GM12878 (cell line): Measurements from ENCODE around the gene ENAH. TPM values are rescaled to one million over a fixed set of nuclear protein-coding genes. Genes with fewer than 3 reads are reported as not detected.

Experiments
- ATAC-seq: fragments of 200-7000 bp; cut with Tn5 transposase; 3 replicates; pipeline ENCODE4 v1.9.1; 2020; ENCODE audit warnings: mild to moderate bottlenecking, moderate library complexity
- BruUV-seq: library from RNA; stranded (reverse); fragments of 400-500 nt; replicated peaks from 2 replicates; lab custom pipeline; 2021; lab: Mats Ljungman, UMichigan
- CTCF ChIA-PET: fragments of 300-600 bp; sonication (Branson Sonifier 250); formaldehyde crosslinking; extraction: SDS; loops from one replicate; lab custom pipeline; 2021; ENCODE audit warnings: inconsistent platforms; lab: Yijun Ruan, JAX
- POLR2A ChIA-PET: fragments of 350-600 bp; formaldehyde crosslinking; extraction: SDS; loops from one replicate; lab custom pipeline; 2021; ENCODE audit warnings: inconsistent platforms; lab: Charles Lee
- RAD21 ChIA-PET: fragments of 300-600 bp; sonication (Branson Sonifier 250); formaldehyde crosslinking; loops from one replicate; lab custom pipeline; 2023; ENCODE audit warnings: antibody characterized with exemption; ENCODE audit not compliant: unreplicated experiment; lab: Charles Lee
- SMC1A ChIA-PET: fragments of 300-600 bp; sonication (Branson Sonifier 250); formaldehyde crosslinking; loops from one replicate; lab custom pipeline; 2023; ENCODE audit not compliant: unreplicated experiment, uncharacterized antibody; lab: Charles Lee
- DNase-seq: peaks from one replicate; pipeline ENCODE4 v3.0.0-alpha.2; 2011; ENCODE audit warnings: low read depth, low spot score
- FAIRE-seq: peaks from 3 replicates; lab custom pipeline; 2011; peaks lifted over from hg19 to GRCh38; lab: Jason Lieb, UNC
- H2AFZ ChIP-seq: 2 replicates; pipeline ENCODE4 v1.6.0; 2011; ENCODE audit warnings: low read depth, low read length, control low read depth; ENCODE audit not compliant: control insufficient read depth
- H3K27ac ChIP-seq: 2 replicates; pipeline ENCODE4 v1.5.1; 2011; ENCODE audit warnings: control low read depth; ENCODE audit not compliant: control insufficient read depth, insufficient read depth
- H3K27me3 ChIP-seq, 2 experiments: replicated peaks in 1 of 2; 2 replicates each; pipeline versions ENCODE4 v1.6.0 to v1.6.1; 2011; ENCODE audit warnings: low read length in 1 of 2; ENCODE audit not compliant: control insufficient read depth in 2 of 2, insufficient read depth in 2 of 2
- H3K36me3 ChIP-seq, 2 experiments: 2 replicates each; pipeline ENCODE4 v1.5.1; 2011; ENCODE audit warnings: low read length in 1 of 2; ENCODE audit not compliant: control insufficient read depth in 2 of 2, insufficient read depth in 2 of 2
- H3K4me1 ChIP-seq: 2 replicates; pipeline ENCODE4 v1.6.1; 2011; ENCODE audit warnings: mild to moderate bottlenecking, low read length, moderate library complexity, mixed read lengths; ENCODE audit not compliant: control insufficient read depth, insufficient read depth
- H3K4me2 ChIP-seq: 2 replicates; pipeline ENCODE4 v1.6.0; 2011; ENCODE audit warnings: control low read depth; ENCODE audit not compliant: control insufficient read depth, insufficient read depth
- H3K4me3 ChIP-seq: fragments of 200-600 bp; sonication (generic); 2 replicates; pipeline ENCODE4 v1.5.1; 2016
- H3K79me2 ChIP-seq: 2 replicates; pipeline ENCODE4 v1.6.0; 2011; ENCODE audit warnings: low read length; ENCODE audit not compliant: control insufficient read depth, insufficient read depth
- H3K9ac ChIP-seq: 2 replicates; pipeline ENCODE4 v1.8.0; 2011; ENCODE audit warnings: low read length, control low read depth, mixed read lengths; ENCODE audit not compliant: control insufficient read depth, insufficient read depth
- H3K9me3 ChIP-seq: replicated peaks from 3 replicates; pipeline ENCODE4 v1.5.1; 2011; ENCODE audit warnings: mild to moderate bottlenecking, low read length; ENCODE audit not compliant: control insufficient read depth, insufficient read depth
- H4K20me1 ChIP-seq: 2 replicates; pipeline ENCODE4 v1.6.0; 2011; ENCODE audit not compliant: control insufficient read depth, insufficient read depth
- ASH2L ChIP-seq: fragments of 300-600, 200-600 bp; sonication (generic); IDR thresholded peaks from 2 replicates; pipeline ENCODE4 v1.6.1; 2017; ENCODE audit warnings: low read depth, mild to moderate bottlenecking, borderline replicate concordance
- EZH2 ChIP-seq: IDR thresholded peaks from 2 replicates; pipeline ENCODE4 v1.6.1; 2012; ENCODE audit warnings: low read depth, mild to moderate bottlenecking, control low read depth, inconsistent platforms, low read length, borderline replicate concordance; ENCODE audit not compliant: control insufficient read depth
- IRF4 ChIP-seq: IDR thresholded peaks from 2 replicates; pipeline ENCODE4 v1.6.1; 2011; ENCODE audit warnings: low read depth, low read length
- ZNF384 ChIP-seq: IDR thresholded peaks from 2 replicates; pipeline ENCODE4 v1.6.1; 2012; ENCODE audit warnings: low read depth, mild to moderate bottlenecking, low read length, improper control_type of control experiment, borderline replicate concordance
- WGBS: methylation state at CpG from one replicate; pipeline ENCODE4 v1.1.6; 2016; ENCODE audit warnings: low lambda C conversion rate; ENCODE audit not compliant: insufficient replicate concordance, insufficient coverage; ENCODE audit errors: missing lambda C conversion rate; 5-methylcytosine and 5-hydroxymethylcytosine counted together
- in situ Hi-C: fragments of 300-500 bp; cut with MboI; formaldehyde crosslinking; loops from 9 replicates; pipeline ENCODE4 v1.14.3; 2018; ENCODE audit warnings: mixed read lengths
- intact Hi-C: fragments of 100-400 bp; cut with micrococcal nuclease; formaldehyde crosslinking; loops from one replicate; pipeline ENCODE4 v1.14.2; 2022; ENCODE audit not compliant: unreplicated experiment
- polyA plus RNA-seq, 11 experiments: library from polyadenylated mRNA; depleted of rRNA in 4 of 11; unstranded in 6 of 11; stranded (reverse) in 5 of 11; fragments of >200 nt; fragmentation: Nextera tagmentation in 4 of 11; fragmentation: Illumina TruSeq in 1 of 11; extraction: Ambion mirVana in 4 of 11; extraction: Trizol in 1 of 11; gene quantifications; 1 replicate in 1 of 11; 2 replicates in 10 of 11; pipeline versions ENCODE4 v1.2.1 to v1.2.3, GENCODE V29; 2011 to 2016; ENCODE audit warnings: inconsistent platforms in 2 of 11, missing spikeins in 2 of 11, low read depth in 1 of 11
- total RNA-seq, 4 experiments: library from RNA; depleted of rRNA in 3 of 4; stranded (reverse); fragments of >200 nt in 3 of 4; fragmentation: Illumina TruSeq in 1 of 4; extraction: Trizol in 1 of 4; gene quantifications; 2 replicates each; pipeline versions ENCODE4 v1.2.1 to v1.2.3, GENCODE V29; 2013 to 2021
- TF ChIP-seq, protein P1 (sequence below): fragments of 450-650 bp; IDR thresholded peaks from 2 replicates; pipeline ENCODE4 v1.6.1; 2017; ENCODE audit warnings: antibody characterized with exemption, mild to moderate bottlenecking, moderate library complexity
- TF ChIP-seq, protein P2 (sequence below): fragments of 450-650 bp; IDR thresholded peaks from 2 replicates; pipeline ENCODE4 v1.6.1; 2017; ENCODE audit warnings: mild to moderate bottlenecking
- TF ChIP-seq, protein P3 (sequence below): IDR thresholded peaks from 2 replicates; pipeline ENCODE4 v1.6.1; 2011; ENCODE audit warnings: borderline replicate concordance, low read depth, mild to moderate bottlenecking, moderate library complexity, low read length; ENCODE audit not compliant: insufficient read depth, poor library complexity, severe bottlenecking
- TF ChIP-seq, protein P4 (sequence below): fragments of 450-650 bp; formaldehyde crosslinking; IDR thresholded peaks from 2 replicates; pipeline ENCODE4 v1.5.0; 2022; ENCODE audit warnings: mild to moderate bottlenecking, missing genetic modification characterization

Gene ENAH
- total and polyA plus RNA-seq, 10 of the 15 experiments (the other 5 are each of a cell fraction or from before 2014, with no cell fraction given): under 0.01 to 0.62 (median 0.06) TPM; not detected in 5

DNA sequence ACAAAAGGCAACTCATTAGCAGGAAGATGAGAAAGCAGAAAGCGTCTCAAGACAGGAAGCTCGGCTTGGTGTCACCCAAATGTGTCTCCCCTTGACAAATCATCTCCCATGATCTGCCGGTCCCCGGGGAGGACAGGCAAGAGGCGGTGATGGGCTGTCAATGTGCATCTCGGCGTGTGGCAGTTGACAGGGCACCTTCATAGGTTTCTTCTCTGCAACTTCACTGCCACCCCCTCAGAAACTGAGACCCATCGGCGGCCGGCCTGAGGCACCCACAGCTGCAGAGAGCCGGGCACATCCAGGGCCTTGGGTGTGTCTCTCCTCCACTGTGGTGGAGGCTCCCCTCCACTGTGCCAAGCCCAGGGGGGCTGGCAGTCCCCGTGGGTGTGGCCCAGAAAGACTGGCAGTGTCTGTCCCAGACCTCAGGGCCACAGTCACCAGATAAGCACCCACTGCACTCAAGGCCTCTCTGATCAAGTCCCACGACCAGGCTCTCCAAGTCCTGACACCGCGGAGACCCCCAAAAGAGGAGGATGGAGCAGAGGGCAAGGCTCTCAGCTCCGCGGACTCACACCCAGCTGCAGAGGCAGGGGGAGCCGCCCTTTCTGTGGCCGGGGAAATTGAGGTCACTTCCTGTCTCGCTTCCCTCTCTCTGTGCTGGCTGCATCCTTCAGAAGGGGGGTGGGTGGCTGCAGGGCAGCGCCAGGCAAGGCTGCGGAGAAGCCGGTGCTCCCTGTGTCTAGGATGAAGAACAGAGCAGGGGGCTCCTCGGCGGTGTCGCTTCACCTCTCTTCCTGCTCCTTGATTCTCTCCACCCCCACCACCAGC is 185.5 kb downstream of the ENAH start:
- no peaks in the 10 kb centered on the region for H4K20me1 ChIP-seq
- no peaks in the 10 kb centered on the region for H3K79me2 ChIP-seq
- H3K27ac ChIP-seq: peak overlapping the region; percentile 96
- ATAC-seq (peak; percentile 96), FAIRE-seq (peak; percentile 98), DNase-seq (peak; percentile 74)
- POLR2A ChIA-PET: interaction anchor here (0.7 to 3.3 kb wide), 10 partner anchors 16 to 536 kb away, joined by 3 to 12 read pairs (median 4); partner anchors contain the start of genes PYCR2 and SRP9
- no peaks in the 10 kb centered on the region for H3K9me3 ChIP-seq
- peak overlapping the region; percentile 90 for H2AFZ ChIP-seq
- peak overlapping the region; percentile 97 for H3K4me2 ChIP-seq
- no TSS peak for BruUV-seq
- intact Hi-C loops: loop anchor here (1.0 to 5.0 kb wide), 5 partner anchors 22 to 645 kb away; partner anchors contain the start of genes H3-3A, LBR and PYCR2
- H3K4me3 ChIP-seq: peak overlapping the region; percentile 71
- SMC1A ChIA-PET: interaction anchor here (0.9 to 2.1 kb wide), 6 partner anchors 11 to 310 kb away, joined by 3 to 14 read pairs (median 5); partner anchors contain the start of gene SRP9
- no peaks in the 10 kb centered on the region for H3K36me3 ChIP-seq
- in situ Hi-C loops: no loop called here
- CTCF ChIA-PET: interaction anchor here (0.7 to 2.9 kb wide), 10 partner anchors 14 to 597 kb away, joined by 3 to 16 read pairs (median 6); no protein-coding TSS in a partner anchor
- H3K27me3 ChIP-seq: no peaks in the 10 kb centered on the region
- H3K9ac ChIP-seq: peak overlapping the region; percentile 90
- 3% methylated on average over 26 of the region's 26 CpGs for WGBS
- RAD21 ChIA-PET: interaction anchor here (0.5 to 2.2 kb wide), 10 partner anchors 12 to 597 kb away, joined by 3 to 13 read pairs (median 4); partner anchors contain the start of genes LBR and SRP9
- H3K4me1 ChIP-seq: peaks cover 13% of the 10 kb centered on the region; the same call in 1 of the 2 replicates
- TF ChIP-seq, protein P1, sequence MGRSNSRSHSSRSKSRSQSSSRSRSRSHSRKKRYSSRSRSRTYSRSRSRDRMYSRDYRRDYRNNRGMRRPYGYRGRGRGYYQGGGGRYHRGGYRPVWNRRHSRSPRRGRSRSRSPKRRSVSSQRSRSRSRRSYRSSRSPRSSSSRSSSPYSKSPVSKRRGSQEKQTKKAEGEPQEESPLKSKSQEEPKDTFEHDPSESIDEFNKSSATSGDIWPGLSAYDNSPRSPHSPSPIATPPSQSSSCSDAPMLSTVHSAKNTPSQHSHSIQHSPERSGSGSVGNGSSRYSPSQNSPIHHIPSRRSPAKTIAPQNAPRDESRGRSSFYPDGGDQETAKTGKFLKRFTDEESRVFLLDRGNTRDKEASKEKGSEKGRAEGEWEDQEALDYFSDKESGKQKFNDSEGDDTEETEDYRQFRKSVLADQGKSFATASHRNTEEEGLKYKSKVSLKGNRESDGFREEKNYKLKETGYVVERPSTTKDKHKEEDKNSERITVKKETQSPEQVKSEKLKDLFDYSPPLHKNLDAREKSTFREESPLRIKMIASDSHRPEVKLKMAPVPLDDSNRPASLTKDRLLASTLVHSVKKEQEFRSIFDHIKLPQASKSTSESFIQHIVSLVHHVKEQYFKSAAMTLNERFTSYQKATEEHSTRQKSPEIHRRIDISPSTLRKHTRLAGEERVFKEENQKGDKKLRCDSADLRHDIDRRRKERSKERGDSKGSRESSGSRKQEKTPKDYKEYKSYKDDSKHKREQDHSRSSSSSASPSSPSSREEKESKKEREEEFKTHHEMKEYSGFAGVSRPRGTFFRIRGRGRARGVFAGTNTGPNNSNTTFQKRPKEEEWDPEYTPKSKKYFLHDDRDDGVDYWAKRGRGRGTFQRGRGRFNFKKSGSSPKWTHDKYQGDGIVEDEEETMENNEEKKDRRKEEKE: no peak
- TF ChIP-seq, protein P2, sequence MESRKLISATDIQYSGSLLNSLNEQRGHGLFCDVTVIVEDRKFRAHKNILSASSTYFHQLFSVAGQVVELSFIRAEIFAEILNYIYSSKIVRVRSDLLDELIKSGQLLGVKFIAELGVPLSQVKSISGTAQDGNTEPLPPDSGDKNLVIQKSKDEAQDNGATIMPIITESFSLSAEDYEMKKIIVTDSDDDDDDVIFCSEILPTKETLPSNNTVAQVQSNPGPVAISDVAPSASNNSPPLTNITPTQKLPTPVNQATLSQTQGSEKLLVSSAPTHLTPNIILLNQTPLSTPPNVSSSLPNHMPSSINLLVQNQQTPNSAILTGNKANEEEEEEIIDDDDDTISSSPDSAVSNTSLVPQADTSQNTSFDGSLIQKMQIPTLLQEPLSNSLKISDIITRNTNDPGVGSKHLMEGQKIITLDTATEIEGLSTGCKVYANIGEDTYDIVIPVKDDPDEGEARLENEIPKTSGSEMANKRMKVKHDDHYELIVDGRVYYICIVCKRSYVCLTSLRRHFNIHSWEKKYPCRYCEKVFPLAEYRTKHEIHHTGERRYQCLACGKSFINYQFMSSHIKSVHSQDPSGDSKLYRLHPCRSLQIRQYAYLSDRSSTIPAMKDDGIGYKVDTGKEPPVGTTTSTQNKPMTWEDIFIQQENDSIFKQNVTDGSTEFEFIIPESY: no peak
- TF ChIP-seq EZH2 (no peak), ZNF384 (no peak), IRF4 (peak; percentile 52; the same call in 1 of the 2 replicates), ASH2L (no peak)
- TF ChIP-seq, protein P3, sequence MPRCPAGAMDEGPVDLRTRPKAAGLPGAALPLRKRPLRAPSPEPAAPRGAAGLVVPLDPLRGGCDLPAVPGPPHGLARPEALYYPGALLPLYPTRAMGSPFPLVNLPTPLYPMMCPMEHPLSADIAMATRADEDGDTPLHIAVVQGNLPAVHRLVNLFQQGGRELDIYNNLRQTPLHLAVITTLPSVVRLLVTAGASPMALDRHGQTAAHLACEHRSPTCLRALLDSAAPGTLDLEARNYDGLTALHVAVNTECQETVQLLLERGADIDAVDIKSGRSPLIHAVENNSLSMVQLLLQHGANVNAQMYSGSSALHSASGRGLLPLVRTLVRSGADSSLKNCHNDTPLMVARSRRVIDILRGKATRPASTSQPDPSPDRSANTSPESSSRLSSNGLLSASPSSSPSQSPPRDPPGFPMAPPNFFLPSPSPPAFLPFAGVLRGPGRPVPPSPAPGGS: no peak
- TF ChIP-seq, protein P4, sequence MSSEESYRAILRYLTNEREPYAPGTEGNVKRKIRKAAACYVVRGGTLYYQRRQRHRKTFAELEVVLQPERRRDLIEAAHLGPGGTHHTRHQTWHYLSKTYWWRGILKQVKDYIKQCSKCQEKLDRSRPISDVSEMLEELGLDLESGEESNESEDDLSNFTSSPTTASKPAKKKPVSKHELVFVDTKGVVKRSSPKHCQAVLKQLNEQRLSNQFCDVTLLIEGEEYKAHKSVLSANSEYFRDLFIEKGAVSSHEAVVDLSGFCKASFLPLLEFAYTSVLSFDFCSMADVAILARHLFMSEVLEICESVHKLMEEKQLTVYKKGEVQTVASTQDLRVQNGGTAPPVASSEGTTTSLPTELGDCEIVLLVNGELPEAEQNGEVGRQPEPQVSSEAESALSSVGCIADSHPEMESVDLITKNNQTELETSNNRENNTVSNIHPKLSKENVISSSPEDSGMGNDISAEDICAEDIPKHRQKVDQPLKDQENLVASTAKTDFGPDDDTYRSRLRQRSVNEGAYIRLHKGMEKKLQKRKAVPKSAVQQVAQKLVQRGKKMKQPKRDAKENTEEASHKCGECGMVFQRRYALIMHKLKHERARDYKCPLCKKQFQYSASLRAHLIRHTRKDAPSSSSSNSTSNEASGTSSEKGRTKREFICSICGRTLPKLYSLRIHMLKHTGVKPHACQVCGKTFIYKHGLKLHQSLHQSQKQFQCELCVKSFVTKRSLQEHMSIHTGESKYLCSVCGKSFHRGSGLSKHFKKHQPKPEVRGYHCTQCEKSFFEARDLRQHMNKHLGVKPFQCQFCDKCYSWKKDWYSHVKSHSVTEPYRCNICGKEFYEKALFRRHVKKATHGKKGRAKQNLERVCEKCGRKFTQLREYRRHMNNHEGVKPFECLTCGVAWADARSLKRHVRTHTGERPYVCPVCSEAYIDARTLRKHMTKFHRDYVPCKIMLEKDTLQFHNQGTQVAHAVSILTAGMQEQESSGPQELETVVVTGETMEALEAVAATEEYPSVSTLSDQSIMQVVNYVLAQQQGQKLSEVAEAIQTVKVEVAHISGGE (CRISPR knock-in tag): peak; percentile 86
